Upper lobe of right lung (tissue), 1 donor: ENCODE results near the gene AKT1. TPM values are rescaled to one million over a fixed set of nuclear protein-coding genes. Genes with fewer than 3 reads are reported as not detected.

Source experiments
- ATAC-seq: fragments of 200-7000 bp; cut with Tn5 transposase; one replicate; pipeline ENCODE4 v1.9.1; 2020; ENCODE audit warnings: mild to moderate bottlenecking, moderate library complexity
- DNase-seq: peaks from one replicate; pipeline ENCODE4 v3.0.0-alpha.2; 2020
- H3K27ac ChIP-seq: fragments of 200-600 bp; one replicate; pipeline ENCODE4 v1.8.0; 2022
- H3K27me3 ChIP-seq: fragments of 200-600 bp; one replicate; pipeline ENCODE4 v1.8.0; 2022; ENCODE audit warnings: mild to moderate bottlenecking
- H3K36me3 ChIP-seq: fragments of 200-600 bp; one replicate; pipeline ENCODE4 v1.8.0; 2022
- H3K4me1 ChIP-seq: fragments of 200-600 bp; one replicate; pipeline ENCODE4 v1.8.0; 2022
- H3K4me3 ChIP-seq: fragments of 200-600 bp; one replicate; pipeline ENCODE4 v1.8.0; 2022; ENCODE audit warnings: mild to moderate bottlenecking
- H3K9me3 ChIP-seq: fragments of 200-600 bp; one replicate; pipeline ENCODE4 v1.8.0; 2022
- CTCF ChIP-seq: fragments of 200-600 bp; IDR thresholded peaks from one replicate; pipeline ENCODE4 v1.8.0; 2022; ENCODE audit warnings: antibody characterized with exemption
- intact Hi-C: fragments of 100-400 bp; cut with DNase I; formaldehyde crosslinking; loops from one replicate; pipeline ENCODE4 v1.11.0; 2022
- total RNA-seq: library from RNA; stranded (reverse); fragmentation: NEBNext Ultra II Directional; extraction: Animal tissue kit (Norgen Biotek cat#: 25700); gene quantifications from one replicate; pipeline ENCODE4 v1.2.1, GENCODE V29; 2021
- donor health status: DM: no; HTN: yes; CAD: no; lungs with severe emphysema.

The AKT1 gene
- total RNA-seq, 1 donor from 2014 or later = 174 TPM

- intact Hi-C loops = no loop called here
- peaks cover 49% of the 10 kb centered on the region for H3K4me1 ChIP-seq
- H3K9me3 ChIP-seq = no peaks in the 10 kb centered on the region
- ATAC-seq (peak; percentile 72), DNase-seq (peak; percentile 92)
- peak overlapping the region; percentile 32 for H3K27ac ChIP-seq
- no peaks in the 10 kb centered on the region for H3K27me3 ChIP-seq
- TF ChIP-seq CTCF = no peak
- peaks cover 28% of the 10 kb centered on the region for H3K36me3 ChIP-seq
- H3K4me3 ChIP-seq = no peak overlapping the region
These were observed 3.3 kb downstream of the AKT1 start for GRCh38 chr14:104792101-104792884.

- Histone ChIP-seq H3K27ac (no peak overlapping the region), H3K36me3 (peaks cover 28% of the 10 kb centered on the region), H3K4me1 (peaks cover 51% of the 10 kb centered on the region), H3K9me3 (no peaks in the 10 kb centered on the region), H3K27me3 (no peaks in the 10 kb centered on the region), H3K4me3 (no peak overlapping the region)
- TF ChIP-seq CTCF = no peak
- intact Hi-C loops = no loop called here
- ATAC-seq (no peak), DNase-seq (no peak)
These were observed 4.1 kb downstream of the AKT1 start for GRCh38 chr14:104791425-104791824.

GRCh38 chr14:104789752-104790743, 5.5 kb downstream of the AKT1 start:
- TF ChIP-seq CTCF = no peak
- H3K27me3 ChIP-seq = no peaks in the 10 kb centered on the region
- no peak for ATAC-seq
- H3K4me1 ChIP-seq = peaks cover 60% of the 10 kb centered on the region
- no peak overlapping the region for H3K27ac ChIP-seq
- H3K9me3 ChIP-seq = no peaks in the 10 kb centered on the region
- H3K4me3 ChIP-seq = no peak overlapping the region
- intact Hi-C loops = no loop called here
- no peak for DNase-seq
- peaks cover 28% of the 10 kb centered on the region for H3K36me3 ChIP-seq

- Histone ChIP-seq H3K4me3 (no peak overlapping the region), H3K27ac (no peak overlapping the region), H3K36me3 (peaks cover 28% of the 10 kb centered on the region), H3K9me3 (no peaks in the 10 kb centered on the region), H3K27me3 (no peaks in the 10 kb centered on the region), H3K4me1 (peaks cover 64% of the 10 kb centered on the region)
- intact Hi-C loops = no loop called here
- TF ChIP-seq CTCF = no peak
- ATAC-seq (no peak), DNase-seq (no peak)
These were observed 6.5 kb downstream of the AKT1 start for GRCh38 chr14:104788873-104789663.

- Histone ChIP-seq H3K27me3 (no peaks in the 10 kb centered on the region), H3K36me3 (peaks cover 28% of the 10 kb centered on the region), H3K4me3 (no peak overlapping the region), H3K27ac (peak overlapping the region; percentile 17), H3K9me3 (no peaks in the 10 kb centered on the region), H3K4me1 (peaks cover 57% of the 10 kb centered on the region)
- no peak for TF ChIP-seq CTCF
- no peak for ATAC-seq
- DNase-seq = no peak
- intact Hi-C loops = no loop called here
These were observed 7.3 kb downstream of the AKT1 start for GRCh38 chr14:104788161-104788818.
